Keratinocyte (primary cell): Measurements from ENCODE around the gene VPS41. TPM values are rescaled to one million over a fixed set of nuclear protein-coding genes. Genes with fewer than 3 reads are reported as not detected.

Experiments used
- DNase-seq: peaks from one replicate; pipeline ENCODE4 v3.0.0-alpha.2; 2011; ENCODE audit warnings: low read depth, missing footprints, low spot score
- FAIRE-seq: peaks from 2 replicates; lab custom pipeline; 2011; peaks lifted over from hg19 to GRCh38; lab: Jason Lieb, UNC
- H2AFZ ChIP-seq: 2 replicates; pipeline ENCODE4 v1.6.0; 2012; ENCODE audit warnings: low read length, control low read depth, inconsistent platforms; ENCODE audit not compliant: control insufficient read depth
- H3K27ac ChIP-seq: 2 replicates; pipeline ENCODE4 v1.5.1; 2011; ENCODE audit warnings: low read length; ENCODE audit not compliant: control insufficient read depth, insufficient read depth
- H3K27me3 ChIP-seq: 3 replicates; pipeline ENCODE4 v1.6.0; 2011; ENCODE audit warnings: low read length; ENCODE audit not compliant: control insufficient read depth, insufficient read depth; ENCODE audit errors: extremely low read depth
- H3K36me3 ChIP-seq, 2 experiments: 2 replicates in 1 of 2; 3 replicates in 1 of 2; pipeline ENCODE4 v1.5.1; 2011; ENCODE audit warnings: low read length in 2 of 2, mild to moderate bottlenecking in 1 of 2; ENCODE audit not compliant: control insufficient read depth in 2 of 2, insufficient read depth in 2 of 2; ENCODE audit errors: extremely low read depth in 1 of 2
- H3K4me1 ChIP-seq: 3 replicates; pipeline ENCODE4 v1.5.1; 2011; ENCODE audit warnings: low read length; ENCODE audit not compliant: control insufficient read depth, insufficient read depth; ENCODE audit errors: extremely low read depth
- H3K4me2 ChIP-seq: 3 replicates; pipeline ENCODE4 v1.6.0; 2011; ENCODE audit warnings: low read depth, low read length; ENCODE audit not compliant: control insufficient read depth, insufficient read depth; ENCODE audit errors: extremely low read depth
- H3K4me3 ChIP-seq, 3 experiments: fragments of 200-600 bp in 1 of 3; sonication (generic) in 1 of 3; 2 replicates in 2 of 3; 3 replicates in 1 of 3; pipeline ENCODE4 v1.5.1; 2011 to 2016; ENCODE audit warnings: low read length in 3 of 3, mild to moderate bottlenecking in 3 of 3, control low read depth in 2 of 3, inconsistent platforms in 1 of 3, low read depth in 1 of 3, mixed read lengths in 1 of 3, mixed run types in 1 of 3, moderate library complexity in 1 of 3; ENCODE audit not compliant: control insufficient read depth in 2 of 3, insufficient read depth in 2 of 3; ENCODE audit errors: extremely low read depth in 1 of 3
- H3K79me2 ChIP-seq: 2 replicates; pipeline ENCODE4 v1.6.0; 2012; ENCODE audit warnings: low read length; ENCODE audit not compliant: control insufficient read depth, insufficient read depth
- H3K9ac ChIP-seq: 3 replicates; pipeline ENCODE4 v1.6.0; 2011; ENCODE audit warnings: low read length; ENCODE audit not compliant: control insufficient read depth, insufficient read depth; ENCODE audit errors: extremely low read depth
- H3K9me1 ChIP-seq: 3 replicates; pipeline ENCODE4 v1.6.0; 2011; ENCODE audit warnings: low read length; ENCODE audit not compliant: control insufficient read depth, insufficient read depth; ENCODE audit errors: extremely low read depth
- H3K9me3 ChIP-seq: 2 replicates; pipeline ENCODE4 v1.5.1; 2012; ENCODE audit warnings: low read depth, low read length; ENCODE audit not compliant: control insufficient read depth
- H4K20me1 ChIP-seq: 3 replicates; pipeline ENCODE4 v1.6.0; 2011; ENCODE audit warnings: low read length; ENCODE audit not compliant: control insufficient read depth, insufficient read depth; ENCODE audit errors: extremely low read depth
- CTCF ChIP-seq, 3 experiments: IDR thresholded peaks in 1 of 3; conservative IDR thresholded peaks in 1 of 3; optimal IDR thresholded peaks in 1 of 3; 2 replicates in 2 of 3; 3 replicates in 1 of 3; pipeline versions ENCODE3 to v1.5.1; 2011; ENCODE audit warnings: low read length in 3 of 3, mild to moderate bottlenecking in 3 of 3, moderate library complexity in 2 of 3, control low read depth in 1 of 3, inconsistent platforms in 1 of 3; ENCODE audit not compliant: insufficient read depth in 2 of 3; ENCODE audit errors: extremely low read depth in 1 of 3
- EZH2 ChIP-seq: IDR thresholded peaks from one replicate; pipeline ENCODE4 v1.6.1; 2012; ENCODE audit warnings: inconsistent platforms, mild to moderate bottlenecking, low read length, moderate library complexity
- dilution Hi-C: fragments of 300-500 bp; cut with MboI; formaldehyde crosslinking; loops from one replicate; pipeline ENCODE4 v1.7.0; 2020; ENCODE audit warnings: low sequenced_read_pairs; ENCODE audit not compliant: extremely low pct_ligation_motif_present
- polyA plus RNA-seq, 5 experiments: library from polyadenylated mRNA; depleted of rRNA in 3 of 5; stranded (reverse) in 3 of 5; stranded (forward) in 1 of 5; unstranded in 1 of 5; fragments of >200 nt; gene quantifications; 1 replicate in 1 of 5; 2 replicates in 3 of 5; 3 replicates in 1 of 5; pipeline versions ENCODE4 v1.2.1 to v1.2.3, GENCODE V29; 2011 to 2012; ENCODE audit warnings: missing spikeins in 2 of 5, low read depth in 1 of 5, low replicate concordance in 1 of 5

Gene VPS41
- polyA plus RNA-seq, 1 donor (not counting 4 experiments of a cell fraction or from before 2014, with no cell fraction given): 38.1 TPM

- Histone ChIP-seq H3K27me3 (no peaks in the 10 kb centered on the region), H3K36me3 (peaks cover 0 to 2% of the 10 kb centered on the region in 2 experiments), H3K79me2 (no peaks in the 10 kb centered on the region), H3K9ac (no peak overlapping the region), H3K4me1 (no peaks in the 10 kb centered on the region), H3K4me2 (no peak overlapping the region), H3K9me3 (no peaks in the 10 kb centered on the region), H3K9me1 (no peaks in the 10 kb centered on the region), H4K20me1 (no peaks in the 10 kb centered on the region), H3K27ac (no peak overlapping the region), H3K4me3 (no peak overlapping the region), H2AFZ (no peak overlapping the region)
- no peak for FAIRE-seq
- no peak for DNase-seq
- TF ChIP-seq EZH2 (no peak), CTCF (optimal IDR thresholded peaks at IDR 0.05 in 1 of 3, IDR thresholded peaks at IDR 0.05 in 1 of 3, conservative IDR thresholded peaks at IDR 0.05 in 1 of 3; ENCODE audit: extremely low read depth in 1 of 3, insufficient read depth in 2 of 3, low read length in 3 of 3) (no peak)
- dilution Hi-C loops: no loop called here
These were observed 157.6 kb downstream of the VPS41 start for GRCh38 chr7:38751416-38751815.

GRCh38 chr7:38748056-38748610 lies 160.9 kb downstream of the VPS41 start:
- no peak for DNase-seq

More at GRCh38 chr7:38748056-38748610, 160.9 kb downstream of the VPS41 start:
- H3K27me3 ChIP-seq: no peaks in the 10 kb centered on the region
- peaks cover 6% of the 10 kb centered on the region for H3K4me1 ChIP-seq
- no peak overlapping the region for H3K9ac ChIP-seq
- no peak overlapping the region for H3K4me2 ChIP-seq
- no peaks in the 10 kb centered on the region for H3K36me3 ChIP-seq
- no peak overlapping the region for H3K4me3 ChIP-seq
- no peak for FAIRE-seq
- no peaks in the 10 kb centered on the region for H3K9me1 ChIP-seq
- H4K20me1 ChIP-seq: no peaks in the 10 kb centered on the region
- dilution Hi-C loops: no loop called here
- no peaks in the 10 kb centered on the region for H3K9me3 ChIP-seq
- no peak overlapping the region for H3K27ac ChIP-seq
- TF ChIP-seq EZH2 (no peak), CTCF (optimal IDR thresholded peaks at IDR 0.05 in 1 of 3, IDR thresholded peaks at IDR 0.05 in 1 of 3, conservative IDR thresholded peaks at IDR 0.05 in 1 of 3; ENCODE audit: extremely low read depth in 1 of 3, insufficient read depth in 2 of 3, low read length in 3 of 3) (peak; percentile 22 to 43 (median 30))
- no peak overlapping the region for H2AFZ ChIP-seq
- H3K79me2 ChIP-seq: no peaks in the 10 kb centered on the region
